ENCODE results near the gene ENDOU.
"Not testable (repeated sequence)": the region's sequence is repeated elsewhere in the genome, so short reads cannot be mapped to it uniquely, and the experiment has no call there.

The ENDOU gene

DNA sequence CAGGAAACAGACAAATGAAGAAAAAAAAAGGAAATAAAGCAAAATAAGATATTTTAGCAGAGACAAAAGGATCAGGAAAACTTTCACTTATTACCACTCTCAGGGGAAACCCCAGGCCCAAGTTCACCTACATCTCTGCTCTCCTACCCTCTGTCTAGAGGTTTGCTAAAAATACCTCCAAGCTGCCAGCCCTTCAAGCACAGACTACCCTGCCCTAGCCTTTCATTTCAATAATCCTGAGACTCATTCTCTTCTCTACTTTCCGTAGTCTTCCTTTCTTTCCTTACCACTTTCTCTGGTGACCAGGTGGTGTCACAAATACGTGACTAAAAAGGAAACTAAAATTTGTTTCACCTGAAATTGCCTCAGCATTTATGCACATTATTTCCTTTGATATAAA is 53.2 kb downstream of the ENDOU start:
- no peak for DNase-seq

DNA sequence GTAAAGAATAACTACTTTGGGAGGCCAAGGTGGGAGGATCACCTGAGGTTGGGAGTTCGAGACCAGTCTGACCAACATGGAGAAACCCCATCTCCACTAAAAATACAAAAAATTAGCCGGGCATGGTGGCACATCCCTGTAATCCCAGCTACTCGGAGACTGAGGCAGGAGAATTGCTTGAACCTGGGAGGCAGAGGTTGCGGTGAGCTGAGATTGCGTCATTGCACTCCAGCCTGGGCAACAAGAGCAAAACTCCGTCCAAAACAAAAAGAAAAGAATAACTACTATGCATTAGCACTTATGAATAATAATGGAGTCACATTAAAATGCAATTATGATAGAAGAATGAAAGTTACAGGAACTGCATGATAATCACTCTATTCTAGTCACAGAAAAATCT is 57.4 kb downstream of the ENDOU start:
- DNase-seq, result not testable (repeated sequence)

All from NCI-H446 (cell line).